HG03571 (cell line): Measurements from ENCODE around the gene SLC25A12.
"Not testable (repeated sequence)": the region's sequence is repeated elsewhere in the genome, so short reads cannot be mapped to it uniquely, and the experiment has no call there.

Source experiments
- ATAC-seq: cut with Tn5 transposase; IDR thresholded peaks from one replicate; pipeline ENCODE4 v1.9.1; 2021; ENCODE audit not compliant: unreplicated experiment

SLC25A12 gene, protein sequence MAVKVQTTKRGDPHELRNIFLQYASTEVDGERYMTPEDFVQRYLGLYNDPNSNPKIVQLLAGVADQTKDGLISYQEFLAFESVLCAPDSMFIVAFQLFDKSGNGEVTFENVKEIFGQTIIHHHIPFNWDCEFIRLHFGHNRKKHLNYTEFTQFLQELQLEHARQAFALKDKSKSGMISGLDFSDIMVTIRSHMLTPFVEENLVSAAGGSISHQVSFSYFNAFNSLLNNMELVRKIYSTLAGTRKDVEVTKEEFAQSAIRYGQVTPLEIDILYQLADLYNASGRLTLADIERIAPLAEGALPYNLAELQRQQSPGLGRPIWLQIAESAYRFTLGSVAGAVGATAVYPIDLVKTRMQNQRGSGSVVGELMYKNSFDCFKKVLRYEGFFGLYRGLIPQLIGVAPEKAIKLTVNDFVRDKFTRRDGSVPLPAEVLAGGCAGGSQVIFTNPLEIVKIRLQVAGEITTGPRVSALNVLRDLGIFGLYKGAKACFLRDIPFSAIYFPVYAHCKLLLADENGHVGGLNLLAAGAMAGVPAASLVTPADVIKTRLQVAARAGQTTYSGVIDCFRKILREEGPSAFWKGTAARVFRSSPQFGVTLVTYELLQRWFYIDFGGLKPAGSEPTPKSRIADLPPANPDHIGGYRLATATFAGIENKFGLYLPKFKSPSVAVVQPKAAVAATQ

DNA sequence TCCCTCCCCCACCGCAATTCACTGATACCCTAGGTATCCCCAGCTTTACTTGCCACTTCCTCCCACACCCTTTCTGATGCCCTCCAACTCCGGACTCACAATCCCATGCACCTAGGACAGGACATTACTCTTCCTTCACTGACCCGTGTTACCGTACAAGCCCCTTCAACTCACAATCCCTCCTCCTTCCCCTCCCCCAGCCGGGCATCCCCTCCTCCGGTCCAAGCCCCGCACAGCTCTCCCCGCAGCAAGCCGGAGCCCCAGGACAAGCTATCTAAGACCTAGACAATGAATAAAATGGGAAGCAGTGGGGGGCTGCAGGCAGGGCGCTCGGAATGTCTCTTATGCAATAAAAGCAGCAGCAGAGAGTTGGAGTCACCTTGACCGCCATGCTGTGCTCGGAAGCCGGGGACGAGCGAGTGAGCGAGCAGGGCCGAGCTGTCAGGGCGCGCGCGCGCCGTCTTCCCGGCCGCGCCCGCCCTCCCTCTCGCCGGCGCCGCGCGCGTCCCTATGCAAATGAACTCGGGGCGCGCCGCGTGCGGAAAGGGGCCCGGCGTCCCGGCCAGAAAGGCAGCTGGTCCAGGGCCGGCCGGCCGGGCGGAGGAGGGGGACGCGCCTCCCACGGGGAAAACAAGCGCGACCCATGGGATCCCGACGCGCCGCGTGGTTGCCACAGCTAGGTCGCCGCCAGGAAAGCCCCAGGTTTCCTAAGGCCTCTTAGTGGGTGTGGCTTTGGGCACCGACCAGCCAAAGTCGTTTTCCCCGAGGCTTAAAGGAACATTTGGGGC, at the start of gene SLC25A12:
Gene SLC25A12, minus strand, starts transcription at position 421 of the 788 bp plus-strand sequence. Its CDS starts 30 bp downstream, at position 391.
- peak; percentile 87 for ATAC-seq

DNA sequence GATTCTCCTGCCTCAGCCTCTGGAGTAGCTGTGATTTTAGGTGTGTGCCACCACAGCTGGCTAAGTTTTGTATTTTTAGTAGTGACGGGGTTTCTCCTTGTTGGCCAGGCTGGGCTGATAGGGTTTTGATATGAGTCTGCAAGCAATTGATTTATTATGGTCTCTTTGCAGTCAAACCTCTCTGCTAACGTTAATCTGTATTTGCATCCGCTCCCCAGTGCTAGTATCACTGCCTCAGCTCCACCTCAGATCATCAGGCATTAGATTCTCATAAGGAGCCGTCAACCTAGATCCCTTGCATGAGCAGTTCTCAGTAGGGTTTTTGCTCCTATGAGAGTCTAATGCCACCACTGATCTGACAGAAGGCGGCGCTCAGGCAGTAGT, 47.3 kb upstream of the SLC25A12 start:
- ATAC-seq, result no peak

- ATAC-seq, result no peak
Observed at GRCh38 chr2:171939743-171940071, 45.7 kb upstream of the SLC25A12 start.

GRCh38 chr2:171939058-171939742, 45.2 kb upstream of the SLC25A12 start:
- ATAC-seq, result no peak

GRCh38 chr2:171930385-171930784, 36.3 kb upstream of the SLC25A12 start:
- ATAC-seq, result no peak

DNA sequence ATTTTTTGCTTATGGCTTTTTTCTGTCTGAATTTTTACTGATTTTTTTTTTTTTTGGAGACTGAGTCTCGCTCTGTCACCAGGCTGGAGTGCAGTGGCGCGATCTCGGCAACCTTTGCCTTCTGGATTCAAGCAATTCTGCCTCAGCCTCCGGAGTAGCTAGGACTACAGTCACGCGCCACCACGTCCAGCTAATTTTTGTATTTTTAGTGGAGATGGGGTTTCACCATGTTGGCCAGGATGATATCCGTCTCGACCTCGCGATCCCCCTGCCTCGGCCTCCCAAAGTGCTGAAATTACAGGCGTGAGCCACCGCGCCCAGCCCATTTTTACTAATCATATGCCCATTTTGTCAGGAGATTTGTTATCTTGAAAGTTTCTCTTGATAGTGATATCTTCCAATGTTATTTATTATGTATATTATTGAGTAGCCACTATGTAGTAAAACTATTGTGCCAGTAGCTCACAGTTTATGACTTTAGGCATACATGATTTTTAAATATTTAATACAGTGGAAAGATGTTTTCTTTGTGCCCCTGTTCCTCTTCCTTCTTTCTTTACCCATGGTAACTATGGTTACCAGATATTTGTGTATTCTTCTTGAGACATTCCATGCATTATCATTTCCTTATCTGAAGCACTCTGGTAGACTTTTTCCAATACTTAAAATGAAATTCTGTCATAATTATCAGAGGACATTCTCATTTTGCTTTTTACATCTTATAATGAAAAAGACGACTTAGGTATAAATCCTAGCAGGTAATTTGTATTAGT, 30.3 kb upstream of the SLC25A12 start:
- no peak for ATAC-seq

- no peak for ATAC-seq
Observed at GRCh38 chr2:171923206-171923605, 29.2 kb upstream of the SLC25A12 start.

DNA sequence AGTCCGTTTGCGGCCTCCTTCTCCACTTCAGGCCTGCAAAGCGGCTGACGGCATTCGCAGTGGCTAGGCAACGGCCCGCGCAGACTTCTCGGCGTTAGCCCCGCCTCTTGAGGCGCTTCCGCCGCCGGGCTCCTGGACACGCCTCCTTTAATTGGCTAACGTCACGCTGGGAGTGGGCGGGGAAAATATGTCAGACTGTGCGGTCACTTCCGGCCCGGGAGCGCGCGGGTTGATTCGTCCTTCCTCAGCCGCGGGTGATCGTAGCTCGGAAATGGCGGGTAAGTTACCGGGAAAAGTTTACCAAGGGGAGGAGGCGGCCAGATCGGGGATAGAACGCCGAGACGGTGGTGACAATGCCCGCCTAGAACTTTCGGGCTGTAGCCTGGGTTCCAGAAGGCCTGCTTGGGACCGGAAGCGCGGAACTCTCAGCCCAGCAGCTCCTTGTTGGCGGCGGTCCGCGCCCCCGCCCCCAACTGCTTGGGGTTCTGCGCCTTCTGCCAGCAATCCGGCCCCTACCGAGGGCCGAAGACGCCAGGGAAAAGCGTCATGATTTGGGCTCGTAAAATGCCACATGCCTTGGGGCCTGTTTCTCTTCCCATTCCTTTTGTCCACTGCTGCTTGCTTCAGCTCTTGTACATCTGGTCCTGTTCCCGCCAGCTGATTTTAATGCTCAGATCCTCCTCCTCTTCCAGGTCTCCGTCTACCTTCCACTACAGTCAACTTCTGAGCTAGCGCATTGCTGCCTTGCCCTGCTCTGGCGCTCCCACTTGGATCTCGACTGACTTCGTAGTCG, 28.4 kb upstream of the SLC25A12 start, which contains the start of gene HAT1:
Gene HAT1, plus strand, starts transcription at position 232 of the 793 bp plus-strand sequence. Its CDS starts 40 bp downstream, at position 272.
- ATAC-seq, result peak; percentile 98

- no peak for ATAC-seq
Observed at GRCh38 chr2:171921970-171922229, 27.9 kb upstream of the SLC25A12 start.

DNA sequence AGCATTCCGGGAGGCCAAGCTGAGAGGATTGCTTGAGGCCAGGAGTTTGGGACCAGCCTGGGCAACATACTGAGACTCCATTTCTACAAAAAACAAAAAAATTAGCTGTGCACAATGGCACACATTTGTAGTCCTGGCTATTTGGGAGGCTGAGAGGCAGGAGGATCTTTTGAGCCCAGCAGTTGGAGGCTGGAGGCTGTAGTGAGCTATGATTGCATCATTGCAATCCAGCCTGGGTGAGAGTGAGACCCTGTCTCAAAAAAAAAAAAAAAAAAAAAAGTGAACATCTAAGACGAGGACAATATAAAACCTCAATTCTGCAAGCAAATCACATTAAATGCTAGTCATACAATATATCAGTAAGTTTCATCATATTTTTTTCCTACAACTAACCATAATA, 25.4 kb upstream of the SLC25A12 start:
- ATAC-seq, result no peak

GRCh38 chr2:171913517-171913916, 19.5 kb upstream of the SLC25A12 start:
- ATAC-seq, result no peak

- no peak for ATAC-seq
Observed at GRCh38 chr2:171910494-171910893, 16.4 kb upstream of the SLC25A12 start.

GRCh38 chr2:171909266-171909665, 15.2 kb upstream of the SLC25A12 start:
- no peak for ATAC-seq

GRCh38 chr2:171908235-171908634, 14.2 kb upstream of the SLC25A12 start:
- no peak for ATAC-seq

GRCh38 chr2:171902840-171903420, 8.9 kb upstream of the SLC25A12 start:
- no peak for ATAC-seq

GRCh38 chr2:171899623-171900282, 5.7 kb upstream of the SLC25A12 start:
- ATAC-seq, result not testable (repeated sequence)

DNA sequence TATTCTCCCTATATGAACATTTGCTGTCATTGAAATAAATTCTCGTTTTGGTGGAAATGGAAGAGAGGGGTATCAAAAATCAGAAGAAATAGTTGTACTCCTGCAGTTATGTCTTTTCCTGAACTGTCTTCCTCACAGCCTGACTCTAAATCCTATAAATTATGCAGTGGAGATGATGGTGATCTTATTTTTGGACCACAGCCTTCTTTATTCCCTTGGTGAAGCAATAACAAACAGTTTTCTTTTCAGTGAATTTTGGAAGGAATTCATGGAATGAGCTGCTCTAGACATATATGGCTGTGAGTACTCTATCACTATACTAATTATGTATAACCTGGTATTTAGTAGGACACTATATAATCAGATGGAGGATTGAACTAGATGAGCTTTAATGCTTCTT, 1.7 kb upstream of the SLC25A12 start:
- no peak for ATAC-seq

GRCh38 chr2:171894612-171894947, 536 bp upstream of the SLC25A12 start:
- no peak for ATAC-seq
